ENCODE results near the gene SFMBT2.
"Not testable (repeated sequence)": the region's sequence is repeated elsewhere in the genome, so short reads cannot be mapped to it uniquely, and the experiment has no call there.

GRCh38 chr10:7392301-7392700 is 18.5 kb downstream of the SFMBT2 start:
- TF ChIP-seq, protein P1, sequence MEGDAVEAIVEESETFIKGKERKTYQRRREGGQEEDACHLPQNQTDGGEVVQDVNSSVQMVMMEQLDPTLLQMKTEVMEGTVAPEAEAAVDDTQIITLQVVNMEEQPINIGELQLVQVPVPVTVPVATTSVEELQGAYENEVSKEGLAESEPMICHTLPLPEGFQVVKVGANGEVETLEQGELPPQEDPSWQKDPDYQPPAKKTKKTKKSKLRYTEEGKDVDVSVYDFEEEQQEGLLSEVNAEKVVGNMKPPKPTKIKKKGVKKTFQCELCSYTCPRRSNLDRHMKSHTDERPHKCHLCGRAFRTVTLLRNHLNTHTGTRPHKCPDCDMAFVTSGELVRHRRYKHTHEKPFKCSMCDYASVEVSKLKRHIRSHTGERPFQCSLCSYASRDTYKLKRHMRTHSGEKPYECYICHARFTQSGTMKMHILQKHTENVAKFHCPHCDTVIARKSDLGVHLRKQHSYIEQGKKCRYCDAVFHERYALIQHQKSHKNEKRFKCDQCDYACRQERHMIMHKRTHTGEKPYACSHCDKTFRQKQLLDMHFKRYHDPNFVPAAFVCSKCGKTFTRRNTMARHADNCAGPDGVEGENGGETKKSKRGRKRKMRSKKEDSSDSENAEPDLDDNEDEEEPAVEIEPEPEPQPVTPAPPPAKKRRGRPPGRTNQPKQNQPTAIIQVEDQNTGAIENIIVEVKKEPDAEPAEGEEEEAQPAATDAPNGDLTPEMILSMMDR (IDR thresholded peaks at IDR 0.05), result not testable (repeated sequence)
- TF ChIP-seq POLR2AphosphoS5 (IDR thresholded peaks at IDR 0.05; ENCODE audit: low read depth, low read length); REST (IDR thresholded peaks at IDR 0.05; ENCODE audit: insufficient read depth in 1 of 2, low read depth in 2 of 2, low read length in 1 of 2); TCF7L2 (IDR thresholded peaks at IDR 0.05; ENCODE audit: low read depth, low read length); SIN3A (IDR thresholded peaks at IDR 0.05; ENCODE audit: borderline replicate concordance, insufficient read depth, low read depth, low read length): not testable (repeated sequence)

Data from Panc1 (cell line).